Stimulated activated CD8-positive, alpha-beta memory T cell treated with anti-CD3 and anti-CD28 coated beads, Interleukin-12 subunit alpha, Interleukin-12 subunit beta, amount 100 ng/mL, for 24 hours (primary cell): ENCODE measurements around the gene GRAMD1A.
"Not testable (repeated sequence)": the region's sequence is repeated elsewhere in the genome, so short reads cannot be mapped to it uniquely, and the experiment has no call there.

Experiments
- DNase-seq: peaks from one replicate; pipeline ENCODE4 v3.0.0-alpha.2; 2020; ENCODE audit errors: extremely low read depth

Gene GRAMD1A

GRCh38 chr19:35018379-35018778 lies 18.3 kb downstream of the GRAMD1A start:
- no peak for DNase-seq

- no peak for DNase-seq
These were observed 19.0 kb downstream of the GRAMD1A start for GRCh38 chr19:35019144-35019543.

GRCh38 chr19:35021016-35021415 lies 20.9 kb downstream of the GRAMD1A start:
- DNase-seq = no peak

- DNase-seq = no peak
These were observed 21.5 kb downstream of the GRAMD1A start for GRCh38 chr19:35021596-35021995.

- no peak for DNase-seq
These were observed 22.3 kb downstream of the GRAMD1A start for GRCh38 chr19:35022460-35022859.

GRCh38 chr19:35023428-35023827 lies 23.3 kb downstream of the GRAMD1A start:
- DNase-seq = no peak

GRCh38 chr19:35024095-35024494 lies 24.0 kb downstream of the GRAMD1A start:
- no peak for DNase-seq

- DNase-seq = no peak
These were observed 25.8 kb downstream of the GRAMD1A start for GRCh38 chr19:35025969-35026368.

- DNase-seq = no peak
These were observed 26.3 kb downstream of the GRAMD1A start for GRCh38 chr19:35026418-35026817.

- DNase-seq = no peak
These were observed 26.9 kb downstream of the GRAMD1A start for GRCh38 chr19:35027009-35027408.

GRCh38 chr19:35027851-35028599 lies 27.9 kb downstream of the GRAMD1A start:
- DNase-seq = no peak

GRCh38 chr19:35028600-35028885 lies 28.4 kb downstream of the GRAMD1A start:
- not testable (repeated sequence) for DNase-seq

GRCh38 chr19:35029275-35029736 lies 29.2 kb downstream of the GRAMD1A start:
- DNase-seq = not testable (repeated sequence)

GRCh38 chr19:35029737-35030256 lies 29.7 kb downstream of the GRAMD1A start:
- no peak for DNase-seq

GRCh38 chr19:35030257-35031071 lies 30.3 kb downstream of the GRAMD1A start, which contains the start of gene SCN1B:
Gene SCN1B (plus strand): TSS chr19:35030470. CDS start chr19:35030821, 351 bp downstream.
- peak; percentile 34 for DNase-seq

- DNase-seq = no peak
These were observed 31.2 kb downstream of the GRAMD1A start for GRCh38 chr19:35031072-35031881.

- no peak for DNase-seq
These were observed 32.3 kb downstream of the GRAMD1A start for GRCh38 chr19:35032356-35032865.

- DNase-seq = no peak
These were observed 33.2 kb downstream of the GRAMD1A start for GRCh38 chr19:35033067-35034004.

- no peak for DNase-seq
These were observed 33.9 kb downstream of the GRAMD1A start for GRCh38 chr19:35034005-35034502.
